GM12864 (cell line): ENCODE data around the gene NDUFS6.

Experiments used
- DNase-seq: peaks from one replicate; pipeline ENCODE4 v3.0.0-alpha.2; 2011; ENCODE audit warnings: low read depth
- H3K4me3 ChIP-seq: 2 replicates; pipeline ENCODE4 v1.5.1; 2011; ENCODE audit warnings: mild to moderate bottlenecking, low read depth, low read length, control low read depth
- TF ChIP-seq, protein P1 (sequence below): IDR thresholded peaks from 2 replicates; pipeline ENCODE4 v1.5.1; 2011; ENCODE audit warnings: low read depth, mild to moderate bottlenecking, moderate library complexity, low read length, control low read depth, inconsistent platforms; ENCODE audit errors: missing control alignments

NDUFS6 gene

GRCh38 chr5:1801222-1801966 lies at the start of gene NDUFS6:
Gene NDUFS6, plus strand, starts transcription at chr5:1801407. Its CDS starts 11 bp downstream, at chr5:1801418.
- DNase-seq: no peak
- H3K4me3 ChIP-seq: peak within 1 kb of the TSS; percentile 98

GRCh38 chr5:1751864-1752822 lies 49.1 kb upstream of the NDUFS6 start:
- TF ChIP-seq, protein P1, sequence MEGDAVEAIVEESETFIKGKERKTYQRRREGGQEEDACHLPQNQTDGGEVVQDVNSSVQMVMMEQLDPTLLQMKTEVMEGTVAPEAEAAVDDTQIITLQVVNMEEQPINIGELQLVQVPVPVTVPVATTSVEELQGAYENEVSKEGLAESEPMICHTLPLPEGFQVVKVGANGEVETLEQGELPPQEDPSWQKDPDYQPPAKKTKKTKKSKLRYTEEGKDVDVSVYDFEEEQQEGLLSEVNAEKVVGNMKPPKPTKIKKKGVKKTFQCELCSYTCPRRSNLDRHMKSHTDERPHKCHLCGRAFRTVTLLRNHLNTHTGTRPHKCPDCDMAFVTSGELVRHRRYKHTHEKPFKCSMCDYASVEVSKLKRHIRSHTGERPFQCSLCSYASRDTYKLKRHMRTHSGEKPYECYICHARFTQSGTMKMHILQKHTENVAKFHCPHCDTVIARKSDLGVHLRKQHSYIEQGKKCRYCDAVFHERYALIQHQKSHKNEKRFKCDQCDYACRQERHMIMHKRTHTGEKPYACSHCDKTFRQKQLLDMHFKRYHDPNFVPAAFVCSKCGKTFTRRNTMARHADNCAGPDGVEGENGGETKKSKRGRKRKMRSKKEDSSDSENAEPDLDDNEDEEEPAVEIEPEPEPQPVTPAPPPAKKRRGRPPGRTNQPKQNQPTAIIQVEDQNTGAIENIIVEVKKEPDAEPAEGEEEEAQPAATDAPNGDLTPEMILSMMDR: no peak
- H3K4me3 ChIP-seq: no peak overlapping the region
- DNase-seq: no peak

More at GRCh38 chr5:1801222-1801966, at the start of gene NDUFS6:
- TF ChIP-seq, protein P1: no peak

DNA sequence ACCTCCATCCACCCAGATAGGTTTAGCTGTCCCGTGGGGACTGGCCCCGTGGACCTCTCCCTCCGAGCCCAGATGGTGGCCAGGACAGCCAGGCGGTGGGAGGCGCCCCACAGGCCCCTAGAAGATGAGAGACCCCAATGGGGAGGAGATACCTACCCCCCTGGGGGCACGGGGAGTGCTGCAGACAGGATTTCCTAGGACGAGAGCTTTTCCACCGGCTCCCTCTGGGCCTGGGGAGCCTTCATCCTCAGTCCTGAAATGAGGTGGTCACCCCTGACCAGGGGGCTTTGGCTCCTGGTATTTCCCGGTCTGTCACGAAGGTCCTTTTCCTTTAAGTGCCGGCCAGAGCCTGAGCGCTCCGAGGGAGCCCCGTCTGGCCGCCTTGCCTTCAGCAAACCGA lies 48.3 kb upstream of the NDUFS6 start:
- no peak for DNase-seq
- TF ChIP-seq, protein P1: no peak

GRCh38 chr5:1753490-1753889 lies 47.7 kb upstream of the NDUFS6 start:
- DNase-seq: no peak
- H3K4me3 ChIP-seq: no peak overlapping the region
- TF ChIP-seq, protein P1: no peak

More for the DNA sequence above, 48.3 kb upstream of the NDUFS6 start:
- H3K4me3 ChIP-seq: no peak overlapping the region

GRCh38 chr5:1754531-1755220 lies 46.5 kb upstream of the NDUFS6 start:
- no peak for DNase-seq
- no peak overlapping the region for H3K4me3 ChIP-seq
- TF ChIP-seq, protein P1: no peak

DNA sequence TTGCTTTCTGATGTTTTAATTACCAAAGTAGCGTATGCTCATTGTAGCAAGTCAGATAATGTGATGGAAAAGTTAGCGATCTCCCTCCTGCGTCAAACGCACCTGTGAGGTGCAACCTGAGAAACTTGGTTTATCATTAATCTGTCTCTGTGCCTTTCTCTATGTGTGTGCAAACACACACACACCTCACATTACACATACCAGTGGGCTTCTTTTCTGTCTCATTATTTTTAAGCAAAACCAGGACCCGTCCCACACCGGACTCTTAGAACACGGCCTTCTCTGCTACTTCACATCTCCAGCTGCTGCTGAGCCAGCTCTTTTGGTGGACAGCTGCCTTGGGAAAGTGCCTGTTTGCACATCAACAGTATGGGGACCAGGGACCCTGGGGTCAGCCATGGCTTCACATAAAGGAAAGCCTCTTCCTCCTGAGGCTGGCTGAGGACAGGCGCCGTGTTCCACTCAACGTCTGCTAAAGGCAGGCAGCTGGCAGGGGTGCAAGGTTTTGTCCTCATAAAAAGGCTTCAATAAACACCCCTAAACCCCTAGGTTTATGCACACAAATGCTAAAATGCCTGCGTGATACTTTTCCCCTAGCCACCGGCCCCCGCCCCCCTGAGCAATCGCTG lies 45.8 kb upstream of the NDUFS6 start:
- DNase-seq: no peak
- TF ChIP-seq, protein P1: no peak
- H3K4me3 ChIP-seq: no peak overlapping the region
